A549 treated with Mapracorat at 1 μM for 4 hours (cell line): ENCODE results near the gene TICRR. TPM values are rescaled to one million over a fixed set of nuclear protein-coding genes. Genes with fewer than 3 reads are reported as not detected.

ENCODE experiments used
- total RNA-seq: library from RNA; stranded (reverse); fragments of 200-300 nt; extraction: Qiagen RNA extraction; gene quantifications from 5 replicates; pipeline ENCODE4 v1.2.3, GENCODE V29; 2022

TICRR gene, protein sequence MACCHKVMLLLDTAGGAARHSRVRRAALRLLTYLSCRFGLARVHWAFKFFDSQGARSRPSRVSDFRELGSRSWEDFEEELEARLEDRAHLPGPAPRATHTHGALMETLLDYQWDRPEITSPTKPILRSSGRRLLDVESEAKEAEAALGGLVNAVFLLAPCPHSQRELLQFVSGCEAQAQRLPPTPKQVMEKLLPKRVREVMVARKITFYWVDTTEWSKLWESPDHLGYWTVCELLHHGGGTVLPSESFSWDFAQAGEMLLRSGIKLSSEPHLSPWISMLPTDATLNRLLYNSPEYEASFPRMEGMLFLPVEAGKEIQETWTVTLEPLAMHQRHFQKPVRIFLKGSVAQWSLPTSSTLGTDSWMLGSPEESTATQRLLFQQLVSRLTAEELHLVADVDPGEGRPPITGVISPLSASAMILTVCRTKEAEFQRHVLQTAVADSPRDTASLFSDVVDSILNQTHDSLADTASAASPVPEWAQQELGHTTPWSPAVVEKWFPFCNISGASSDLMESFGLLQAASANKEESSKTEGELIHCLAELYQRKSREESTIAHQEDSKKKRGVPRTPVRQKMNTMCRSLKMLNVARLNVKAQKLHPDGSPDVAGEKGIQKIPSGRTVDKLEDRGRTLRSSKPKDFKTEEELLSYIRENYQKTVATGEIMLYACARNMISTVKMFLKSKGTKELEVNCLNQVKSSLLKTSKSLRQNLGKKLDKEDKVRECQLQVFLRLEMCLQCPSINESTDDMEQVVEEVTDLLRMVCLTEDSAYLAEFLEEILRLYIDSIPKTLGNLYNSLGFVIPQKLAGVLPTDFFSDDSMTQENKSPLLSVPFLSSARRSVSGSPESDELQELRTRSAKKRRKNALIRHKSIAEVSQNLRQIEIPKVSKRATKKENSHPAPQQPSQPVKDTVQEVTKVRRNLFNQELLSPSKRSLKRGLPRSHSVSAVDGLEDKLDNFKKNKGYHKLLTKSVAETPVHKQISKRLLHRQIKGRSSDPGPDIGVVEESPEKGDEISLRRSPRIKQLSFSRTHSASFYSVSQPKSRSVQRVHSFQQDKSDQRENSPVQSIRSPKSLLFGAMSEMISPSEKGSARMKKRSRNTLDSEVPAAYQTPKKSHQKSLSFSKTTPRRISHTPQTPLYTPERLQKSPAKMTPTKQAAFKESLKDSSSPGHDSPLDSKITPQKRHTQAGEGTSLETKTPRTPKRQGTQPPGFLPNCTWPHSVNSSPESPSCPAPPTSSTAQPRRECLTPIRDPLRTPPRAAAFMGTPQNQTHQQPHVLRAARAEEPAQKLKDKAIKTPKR (N-terminal part only)
- 10.9 to 13.5 TPM (median 12.0 TPM) in 5 replicates for total RNA-seq

DNA sequence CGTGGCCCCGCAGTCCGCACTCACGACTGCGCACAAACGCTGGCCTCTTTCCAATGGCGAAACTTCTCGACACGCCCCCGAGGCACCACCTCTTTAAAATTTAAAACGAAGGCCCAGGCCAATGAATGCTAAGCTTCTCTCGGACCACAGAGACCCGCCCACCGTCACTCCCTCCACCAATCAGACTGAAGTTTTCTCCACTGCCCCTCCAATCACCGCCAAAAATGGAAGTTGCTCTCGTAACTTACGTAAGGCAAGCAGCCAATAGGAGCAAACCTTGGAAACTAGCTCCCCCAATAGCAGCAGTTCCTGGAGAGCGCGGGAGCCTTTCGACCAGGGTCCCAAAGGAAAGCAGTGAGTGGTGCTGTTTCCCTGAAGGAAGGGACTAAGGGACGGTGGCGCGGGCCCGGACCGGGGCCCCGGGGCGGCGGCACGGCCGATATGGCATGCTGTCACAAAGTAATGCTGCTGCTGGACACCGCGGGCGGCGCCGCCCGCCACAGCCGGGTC is at the start of gene TICRR:
Gene TICRR (plus strand): TSS at position 324 of the 510 bp plus-strand sequence. CDS start 118 bp downstream, at position 442.

DNA sequence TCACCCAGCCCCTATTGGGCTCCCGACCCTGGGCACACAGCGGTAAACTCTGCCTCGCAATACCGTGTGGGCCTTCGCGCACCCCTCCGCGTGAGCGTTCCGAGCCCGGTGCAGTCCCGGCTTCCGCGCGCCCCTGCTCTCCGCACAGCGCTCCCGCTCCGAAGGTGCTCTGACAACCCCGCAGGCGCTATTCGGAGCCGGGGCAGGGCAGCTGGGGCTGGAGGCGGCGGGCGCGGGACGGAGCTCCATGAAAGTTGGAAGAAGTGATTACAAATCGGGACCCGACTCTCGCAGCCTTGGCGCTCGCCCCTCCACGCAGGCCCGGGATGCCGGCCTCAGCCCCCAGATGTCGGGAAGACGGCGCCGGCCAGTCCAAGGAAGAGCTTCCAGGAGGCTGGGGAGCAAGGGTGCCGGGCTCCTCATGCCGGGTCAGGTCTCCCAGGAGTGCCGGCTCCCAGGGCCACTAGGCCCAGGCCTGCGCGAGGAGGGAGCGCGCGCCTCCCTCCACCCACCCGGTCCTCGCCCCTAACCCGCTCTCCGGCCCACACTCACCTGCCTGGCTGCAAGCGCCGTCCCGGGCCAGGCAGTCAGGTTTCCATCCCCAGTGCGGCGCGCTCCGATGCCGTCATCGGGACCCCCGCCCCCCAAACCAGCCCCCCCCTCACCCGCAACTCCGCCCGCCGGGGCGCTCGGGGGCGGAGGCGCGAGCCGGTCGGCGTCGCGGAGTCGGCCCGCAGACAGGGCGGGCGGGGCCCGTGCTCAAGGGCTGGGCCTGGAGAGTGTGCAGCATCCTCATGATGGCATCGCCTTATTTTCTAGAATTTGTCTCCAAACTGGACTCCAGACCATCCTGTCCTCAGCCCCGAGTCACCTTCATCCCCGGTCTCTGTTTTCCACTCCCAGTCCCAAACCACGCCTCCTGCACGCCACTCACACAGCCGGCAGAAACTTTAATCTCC is 79.9 kb downstream of the TICRR start, which contains the start of gene KIF7:
Gene KIF7 (minus strand): TSS at position 621 of the 959 bp plus-strand sequence. CDS start 2,537 bp downstream, outside the sequence.

Other genes starting within 250 kb of the TICRR start
- gene POLG, start 240.6 kb upstream of the TICRR start, total RNA-seq = 49.1 to 68.4 TPM (median 59.8 TPM) in 5 replicates
- 35.5 to 49.8 TPM (median 39.6 TPM) in 5 replicates for gene RHCG, start 78.9 kb upstream of the TICRR start, total RNA-seq
- gene KIF7, start 80.0 kb downstream of the TICRR start, total RNA-seq = 3.2 to 5.0 TPM (median 4.4 TPM) in 5 replicates
- 0.06 to 0.17 TPM (median 0.14 TPM) in 4 of 5 replicates, not detected in the other for gene PLIN1, start 103.9 kb downstream of the TICRR start, total RNA-seq
- gene PEX11A, start 115.3 kb downstream of the TICRR start, total RNA-seq = 6.2 to 9.3 TPM (median 7.9 TPM) in 5 replicates
- 0.07 to 0.25 TPM (median 0.19 TPM) in 5 replicates for gene WDR93, start 115.3 kb downstream of the TICRR start, total RNA-seq
- gene MESP1, start 175.8 kb downstream of the TICRR start, total RNA-seq = 1.7 to 8.1 TPM (median 5.5 TPM) in 5 replicates
- gene MESP2, start 200.9 kb downstream of the TICRR start, total RNA-seq = 0.27 to 0.72 TPM (median 0.46 TPM) in 5 replicates
- 63.9 to 92.0 TPM (median 75.4 TPM) in 5 replicates for gene ANPEP, start 239.4 kb downstream of the TICRR start, total RNA-seq